Large intestine (tissue), 3 donors: ENCODE measurements around the gene SARM1. TPM values are rescaled to one million over a fixed set of nuclear protein-coding genes. Genes with fewer than 3 reads are reported as not detected.

ENCODE experiments used
- DNase-seq, 2 donors: peaks; one replicate each; pipeline versions ENCODE4 v3.0.0 to v3.0.0-alpha.2; 2013
- H3K27ac ChIP-seq: one replicate; pipeline ENCODE4 v1.5.1; 2013; ENCODE audit warnings: low read length
- H3K27me3 ChIP-seq: 2 replicates; pipeline ENCODE4 v1.6.1; 2013; ENCODE audit warnings: low read length; ENCODE audit not compliant: control insufficient read depth, insufficient read depth
- H3K36me3 ChIP-seq: 2 replicates; pipeline ENCODE4 v1.6.1; 2013; ENCODE audit warnings: low read length; ENCODE audit not compliant: control insufficient read depth, insufficient read depth
- H3K4me1 ChIP-seq: one replicate; pipeline ENCODE4 v1.6.1; 2013; ENCODE audit warnings: low read length; ENCODE audit not compliant: control insufficient read depth, insufficient read depth
- H3K4me3 ChIP-seq: one replicate; pipeline ENCODE4 v1.5.1; 2013; ENCODE audit warnings: low read length
- H3K9me3 ChIP-seq: one replicate; pipeline ENCODE4 v1.6.1; 2013; ENCODE audit warnings: mild to moderate bottlenecking, low read depth, low read length, moderate library complexity; ENCODE audit not compliant: control insufficient read depth
- WGBS: methylation state at CpG from one replicate; pipeline ENCODE4 v1.1.5; 2013; ENCODE audit warnings: low lambda C conversion rate; ENCODE audit not compliant: insufficient coverage; 5-methylcytosine and 5-hydroxymethylcytosine counted together
- polyA plus RNA-seq: library from polyadenylated mRNA; unstranded; fragments of 120-200 nt; gene quantifications from one replicate; pipeline ENCODE4 v1.2.1, GENCODE V29; 2013

Gene SARM1
- polyA plus RNA-seq, 1 donor, result 17.0 TPM

DNA sequence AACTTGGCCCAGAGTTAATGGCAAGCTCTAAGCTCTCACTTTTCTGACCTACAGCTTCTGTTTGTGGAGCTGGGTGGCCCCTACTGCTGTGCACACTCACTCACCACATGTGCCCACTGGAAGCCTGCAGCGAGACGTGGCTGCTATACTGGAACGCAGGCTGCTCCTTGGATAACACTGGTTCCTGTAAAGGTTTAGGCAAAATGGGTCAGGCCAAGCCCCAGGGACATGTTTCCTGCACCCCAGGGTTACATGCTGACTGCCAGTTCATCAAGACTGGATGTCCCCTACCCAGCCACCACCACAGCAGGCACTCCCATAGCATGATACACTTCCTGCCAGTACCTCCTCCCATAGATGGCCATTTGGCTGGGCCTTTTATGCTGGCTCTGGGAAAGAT, 22.5 kb upstream of the SARM1 start:
- DNase-seq, result no peak

DNA sequence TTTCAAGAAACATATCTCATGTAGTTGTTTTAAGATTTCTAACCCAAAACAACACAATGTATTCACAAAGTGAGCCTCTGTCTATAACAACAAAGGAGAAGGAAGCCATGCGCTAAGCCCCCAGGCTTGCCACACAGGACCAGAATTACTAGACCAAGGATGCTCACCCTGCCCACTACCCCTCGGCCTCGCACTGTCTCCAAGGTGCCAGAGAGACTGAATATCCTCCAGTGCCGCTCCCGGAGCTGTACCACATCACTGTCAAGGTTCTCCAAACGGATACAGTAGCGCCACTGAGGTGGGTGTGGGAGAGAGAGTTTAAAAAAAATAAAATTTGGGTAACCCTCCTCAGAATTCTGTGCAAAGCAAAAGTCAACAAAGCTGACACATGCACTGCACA, 21.2 kb upstream of the SARM1 start:
- no peak overlapping the region for H3K4me3 ChIP-seq
- DNase-seq, result no peak
- H3K27me3 ChIP-seq, result no peaks in the 10 kb centered on the region
- no peaks in the 10 kb centered on the region for H3K4me1 ChIP-seq
- 100% methylated on average over 4 of the region's 7 CpGs for WGBS
- H3K36me3 ChIP-seq, result peaks cover 89% of the 10 kb centered on the region
- H3K27ac ChIP-seq, result no peak overlapping the region
- H3K9me3 ChIP-seq, result no peaks in the 10 kb centered on the region

More for the DNA sequence above, 22.5 kb upstream of the SARM1 start:
- no CpG with 5 or more reads among the region's 3 CpGs for WGBS
- H3K9me3 ChIP-seq, result no peaks in the 10 kb centered on the region
- H3K4me1 ChIP-seq, result no peaks in the 10 kb centered on the region
- no peaks in the 10 kb centered on the region for H3K27me3 ChIP-seq
- H3K36me3 ChIP-seq, result peaks cover 92% of the 10 kb centered on the region
- H3K4me3 ChIP-seq, result no peak overlapping the region
- no peak overlapping the region for H3K27ac ChIP-seq

DNA sequence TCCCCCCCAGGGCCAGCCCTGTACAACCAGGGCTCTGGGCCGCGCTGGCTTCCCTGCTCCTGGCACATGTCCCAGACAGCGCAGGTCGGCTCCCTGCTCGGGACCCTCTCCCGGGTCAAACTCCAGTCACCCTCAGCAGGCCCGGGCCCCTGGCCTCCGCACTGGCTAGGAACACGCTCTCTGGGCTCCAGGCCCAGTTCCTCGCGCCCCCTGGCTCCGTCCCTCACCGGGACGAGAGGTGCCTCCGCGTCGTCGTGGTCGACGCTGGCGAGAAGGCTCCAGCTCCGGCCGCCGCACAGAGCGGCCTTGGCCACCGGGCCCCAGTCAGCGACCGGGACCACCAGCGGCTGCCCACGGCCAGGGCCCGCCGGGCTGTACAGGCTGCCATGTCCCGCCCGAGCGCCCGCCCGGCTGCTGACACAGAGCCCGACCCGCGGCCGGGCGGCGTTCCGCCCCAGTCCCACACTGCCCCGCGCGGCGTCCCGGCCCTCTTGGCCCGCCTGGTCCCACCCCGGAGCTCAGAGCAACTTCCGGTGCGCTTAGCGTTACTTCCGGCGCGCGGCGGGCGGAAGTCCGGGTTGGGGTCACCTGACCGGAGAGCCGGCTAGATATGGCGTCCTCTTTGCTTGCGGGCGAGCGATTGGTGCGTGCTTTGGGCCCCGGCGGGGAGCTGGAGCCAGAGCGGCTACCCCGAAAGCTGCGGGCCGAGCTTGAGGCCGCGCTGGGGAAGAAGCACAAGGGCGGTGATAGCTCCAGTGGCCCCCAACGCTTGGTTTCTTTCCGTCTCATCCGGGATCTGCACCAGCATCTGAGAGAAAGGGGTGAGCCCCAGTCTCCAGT, 14.2 kb upstream of the SARM1 start, which contains the start of gene POLDIP2:
POLDIP2 (minus strand) TSS at position 467 of the 840 bp plus-strand sequence; CDS start at position 388, 79 bp downstream.
- Histone ChIP-seq H3K27me3 (no peaks in the 10 kb centered on the region), H3K4me1 (peaks cover 19% of the 10 kb centered on the region), H3K9me3 (no peaks in the 10 kb centered on the region), H3K27ac (peak within 1 kb of the TSS; percentile 60), H3K36me3 (peaks cover 56% of the 10 kb centered on the region), H3K4me3 (peak within 1 kb of the TSS; percentile 90)
- WGBS, result no CpG with 5 or more reads among the region's 80 CpGs
- DNase-seq, result peak; percentile 95

DNA sequence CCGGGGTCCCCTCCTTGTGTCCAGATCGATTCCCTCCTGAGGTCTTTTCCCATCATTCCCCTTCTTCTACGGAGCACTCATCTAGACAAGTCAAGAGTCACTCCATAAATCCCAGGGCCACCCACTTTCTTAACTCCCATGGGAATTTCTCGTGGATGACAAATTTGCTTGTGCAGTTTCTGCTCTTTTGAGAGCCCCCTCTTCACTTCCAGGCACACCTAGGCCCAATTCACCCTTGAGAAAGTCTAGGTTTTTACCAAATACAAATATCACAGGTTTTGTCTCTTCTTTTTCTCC, 13.6 kb upstream of the SARM1 start:
- no peaks in the 10 kb centered on the region for H3K27me3 ChIP-seq
- no peak for DNase-seq
- no peaks in the 10 kb centered on the region for H3K9me3 ChIP-seq
- peak overlapping the region; percentile 90 for H3K4me3 ChIP-seq
- H3K36me3 ChIP-seq, result peaks cover 59% of the 10 kb centered on the region
- WGBS, result 50% methylated on average over 1 of the region's 4 CpGs
- H3K27ac ChIP-seq, result no peak overlapping the region
- H3K4me1 ChIP-seq, result peaks cover 19% of the 10 kb centered on the region

DNA sequence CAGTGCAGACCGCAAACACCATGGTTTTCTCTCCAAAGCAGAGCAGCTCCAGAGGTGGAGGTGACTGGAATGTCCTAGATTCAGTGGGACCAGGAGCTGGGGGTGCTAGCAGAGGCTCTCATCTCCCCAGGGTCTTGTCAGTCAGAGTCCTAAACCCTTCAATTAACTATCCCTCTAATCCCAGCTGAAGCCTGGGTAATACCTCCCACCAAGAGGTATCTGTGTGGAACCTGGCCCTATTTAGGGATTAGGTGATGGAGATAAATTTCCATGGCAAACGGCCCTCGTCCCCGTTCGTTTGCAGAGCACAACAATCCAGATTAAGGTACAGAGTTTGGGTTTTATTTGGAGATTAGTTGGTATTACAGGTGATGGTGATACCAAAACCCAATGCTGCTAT, 8.3 kb upstream of the SARM1 start:
- Histone ChIP-seq H3K4me3 (no peak overlapping the region), H3K9me3 (no peaks in the 10 kb centered on the region), H3K36me3 (peaks cover 56% of the 10 kb centered on the region), H3K4me1 (peaks cover 11% of the 10 kb centered on the region), H3K27ac (no peak overlapping the region), H3K27me3 (no peaks in the 10 kb centered on the region)
- no CpG with 5 or more reads among the region's 5 CpGs for WGBS
- DNase-seq, result no peak

DNA sequence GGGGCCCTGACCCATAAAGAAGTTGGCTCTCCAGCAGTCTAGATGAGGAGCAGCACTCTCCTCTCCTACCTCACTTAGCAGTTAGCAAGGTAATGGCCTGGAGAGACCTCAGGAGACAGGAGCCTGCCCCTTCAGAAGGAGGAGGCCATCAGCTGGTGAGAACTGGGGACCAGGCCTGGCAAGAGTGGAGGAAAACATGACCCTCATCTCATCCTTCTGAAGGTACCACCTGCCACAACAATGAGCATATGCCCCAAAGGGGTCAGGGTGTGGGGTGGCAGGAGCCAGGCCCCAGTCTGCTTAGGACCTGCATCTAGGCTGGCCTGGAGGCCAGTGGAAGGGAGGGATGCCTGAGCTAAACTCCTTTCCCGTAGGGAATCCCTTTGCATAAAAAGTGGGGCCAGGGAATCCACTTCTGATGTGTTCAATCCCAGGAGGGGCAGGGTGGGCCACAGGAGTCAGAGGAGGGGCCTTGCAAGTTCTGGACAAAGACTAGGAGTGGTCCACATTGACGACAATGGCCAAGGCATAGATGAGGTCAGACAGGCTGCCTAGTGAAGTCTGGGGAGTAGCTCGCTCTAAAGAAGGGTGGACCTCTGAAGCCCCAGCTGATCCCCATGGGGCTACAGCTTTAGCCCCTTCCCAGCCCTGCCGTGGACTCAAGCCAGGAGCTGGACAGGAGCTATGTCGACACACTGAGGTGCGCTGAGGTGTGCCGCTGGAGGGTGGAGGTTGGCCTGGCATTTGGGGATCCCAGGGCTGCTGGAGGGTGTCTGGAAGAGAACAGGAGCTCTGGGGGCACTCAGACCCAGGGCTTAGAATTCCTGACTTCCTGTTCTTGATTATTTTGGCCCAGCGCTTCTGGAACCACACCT, 7.5 kb upstream of the SARM1 start:
- no peaks in the 10 kb centered on the region for H3K27me3 ChIP-seq
- H3K9me3 ChIP-seq, result no peaks in the 10 kb centered on the region
- H3K36me3 ChIP-seq, result peaks cover 53% of the 10 kb centered on the region
- no peak overlapping the region for H3K4me3 ChIP-seq
- peaks cover 13% of the 10 kb centered on the region for H3K4me1 ChIP-seq
- no peak for DNase-seq
- WGBS, result no CpG with 5 or more reads among the region's 8 CpGs
- no peak overlapping the region for H3K27ac ChIP-seq

DNA sequence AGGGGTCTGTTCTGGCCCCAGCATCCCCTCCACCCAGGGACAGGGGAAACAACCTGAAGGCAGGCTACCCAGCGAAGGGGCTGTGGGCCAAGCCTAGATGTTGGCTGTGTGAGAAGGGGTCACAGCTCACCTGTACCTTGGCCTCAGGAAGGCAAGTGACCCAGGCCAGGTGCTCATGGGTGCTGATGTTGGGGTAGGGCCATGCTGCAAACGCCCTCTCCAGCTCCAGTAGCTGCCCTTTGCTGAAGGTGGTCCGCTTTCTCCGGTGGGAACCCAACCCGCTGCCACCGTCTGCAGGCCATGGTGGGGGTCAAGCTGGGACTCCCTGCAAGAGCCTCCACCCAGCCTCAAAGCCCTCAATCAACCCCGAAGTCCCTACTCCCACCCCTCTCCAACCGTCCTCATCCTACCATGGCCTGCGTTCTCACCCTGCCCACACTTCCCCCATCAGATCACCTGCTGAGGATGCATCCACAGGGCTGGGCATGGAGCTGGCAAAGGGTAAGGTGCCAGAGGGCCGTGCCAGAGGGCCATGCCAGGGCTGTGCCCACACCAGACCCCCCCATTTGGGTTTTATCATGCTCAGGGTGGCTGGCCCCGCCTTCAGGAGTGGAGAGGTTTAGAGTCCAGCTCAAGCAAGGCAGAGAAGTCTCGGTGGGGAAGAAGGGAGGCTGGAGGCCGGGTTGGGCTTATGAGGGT, 6.7 kb upstream of the SARM1 start, which contains the start of gene SEBOX:
SEBOX (minus strand) TSS at position 535 of the 699 bp plus-strand sequence; CDS start at position 487, 48 bp downstream.
- Histone ChIP-seq H3K27ac (no peak within 1 kb of the TSS), H3K36me3 (peaks cover 48% of the 10 kb centered on the region), H3K4me3 (no peak within 1 kb of the TSS), H3K4me1 (peaks cover 18% of the 10 kb centered on the region), H3K27me3 (no peaks in the 10 kb centered on the region), H3K9me3 (no peaks in the 10 kb centered on the region)
- WGBS, result no CpG with 5 or more reads among the region's 13 CpGs
- DNase-seq, result no peak

DNA sequence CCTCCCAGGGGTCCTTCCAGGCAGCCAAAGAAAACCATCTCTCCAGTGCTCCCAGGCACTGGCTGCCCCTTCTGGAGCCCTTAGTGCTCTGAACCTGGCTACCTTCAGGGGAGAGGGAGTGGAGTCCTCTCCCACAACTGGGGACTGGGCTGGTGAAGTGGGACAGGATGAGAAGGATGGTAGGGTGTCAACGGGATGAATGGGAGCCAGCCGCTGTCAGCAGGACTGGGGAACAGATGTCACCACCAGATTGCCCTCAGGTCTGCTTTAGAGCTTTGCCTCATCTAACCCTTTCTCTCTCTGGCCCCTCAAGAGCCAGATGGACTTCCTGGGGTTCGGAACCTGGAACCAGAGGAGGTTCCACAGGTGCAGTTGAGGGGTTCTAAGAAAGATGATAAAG, 6.0 kb upstream of the SARM1 start:
- DNase-seq, result no peak
- Histone ChIP-seq H3K36me3 (peaks cover 41% of the 10 kb centered on the region), H3K27ac (no peak overlapping the region), H3K4me1 (peaks cover 21% of the 10 kb centered on the region), H3K27me3 (no peaks in the 10 kb centered on the region), H3K9me3 (no peaks in the 10 kb centered on the region), H3K4me3 (no peak overlapping the region)
- no CpG with 5 or more reads among the region's 3 CpGs for WGBS

DNA sequence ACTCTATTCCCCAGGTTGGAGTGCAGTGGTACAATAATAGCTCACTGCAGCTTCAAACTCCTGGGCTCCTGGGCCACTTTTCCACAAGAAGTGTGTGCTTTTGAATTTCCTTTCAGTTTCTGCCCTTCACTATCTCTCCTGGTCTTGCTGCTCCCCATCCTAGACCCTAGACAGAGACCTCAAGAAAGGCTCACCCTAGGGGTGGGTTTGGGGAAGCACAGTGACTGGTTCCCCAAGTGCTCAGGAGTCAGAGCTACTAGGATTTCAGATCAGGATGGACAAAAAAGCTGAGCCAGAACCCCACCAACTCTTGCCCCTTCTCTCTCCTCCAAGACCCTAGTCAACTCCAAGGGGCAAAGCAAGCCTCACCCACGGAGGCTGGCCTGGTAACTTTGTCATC, 4.9 kb upstream of the SARM1 start:
- no peak overlapping the region for H3K27ac ChIP-seq
- no CpG with 5 or more reads among the region's 1 CpG for WGBS
- H3K4me3 ChIP-seq, result no peak overlapping the region
- DNase-seq, result no peak
- H3K9me3 ChIP-seq, result no peaks in the 10 kb centered on the region
- peaks cover 28% of the 10 kb centered on the region for H3K4me1 ChIP-seq
- H3K36me3 ChIP-seq, result peaks cover 30% of the 10 kb centered on the region
- no peaks in the 10 kb centered on the region for H3K27me3 ChIP-seq
